GM12875 (cell line): ENCODE data around the gene NPTX2.
"Not testable (repeated sequence)": the region's sequence is repeated elsewhere in the genome, so short reads cannot be mapped to it uniquely, and the experiment has no call there.

Experiments
- H3K4me3 ChIP-seq: one replicate; pipeline ENCODE4 v1.5.1; 2011; ENCODE audit warnings: low read depth, low read length, control low read depth
- CTCF ChIP-seq: IDR thresholded peaks from 2 replicates; pipeline ENCODE4 v1.5.1; 2011; ENCODE audit warnings: low read depth, mild to moderate bottlenecking, control low read depth, inconsistent platforms, low read length, moderate library complexity, borderline replicate concordance; ENCODE audit not compliant: insufficient read depth

NPTX2 gene

GRCh38 chr7:98617051-98617959 is at the start of gene NPTX2:
NPTX2 (plus strand) TSS chr7:98617285; CDS start chr7:98617462, 177 bp downstream.
- no peak for TF ChIP-seq CTCF

GRCh38 chr7:98567991-98568390 is 49.1 kb upstream of the NPTX2 start:
- no peak overlapping the region for H3K4me3 ChIP-seq

More at GRCh38 chr7:98617051-98617959, at the start of gene NPTX2:
- no peak within 1 kb of the TSS for H3K4me3 ChIP-seq

GRCh38 chr7:98568891-98569290 is 48.2 kb upstream of the NPTX2 start:
- no peak for TF ChIP-seq CTCF
- no peak overlapping the region for H3K4me3 ChIP-seq

More at GRCh38 chr7:98567991-98568390, 49.1 kb upstream of the NPTX2 start:
- no peak for TF ChIP-seq CTCF

GRCh38 chr7:98569691-98570337 is 47.3 kb upstream of the NPTX2 start:
- no peak overlapping the region for H3K4me3 ChIP-seq
- TF ChIP-seq CTCF: no peak

- no peak for TF ChIP-seq CTCF
Measured at GRCh38 chr7:98571006-98571405, 46.1 kb upstream of the NPTX2 start.

GRCh38 chr7:98571986-98572385 is 45.1 kb upstream of the NPTX2 start:
- no peak for TF ChIP-seq CTCF
- H3K4me3 ChIP-seq: no peak overlapping the region

More at GRCh38 chr7:98571006-98571405, 46.1 kb upstream of the NPTX2 start:
- H3K4me3 ChIP-seq: no peak overlapping the region

- not testable (repeated sequence) for H3K4me3 ChIP-seq
Measured at GRCh38 chr7:98572716-98573115, 44.4 kb upstream of the NPTX2 start.
